T-cell (primary cell): Measurements from ENCODE around the gene DEFB113. TPM values are rescaled to one million over a fixed set of nuclear protein-coding genes. Genes with fewer than 3 reads are reported as not detected.
A peak's percentile ranks its signal among the peaks of the same experiment; 100 is the strongest.

Experiments used
- ATAC-seq, 4 experiments: fragments of 200-7000 bp in 3 of 4; fragments of 150-1000 bp in 1 of 4; cut with Tn5 transposase; replicated peaks in 1 of 4; 1 replicate in 3 of 4; 2 replicates in 1 of 4; pipeline ENCODE4 v1.10.0; 2021; ENCODE audit warnings: moderate library complexity in 3 of 4, mild to moderate bottlenecking in 2 of 4, moderate number of reproducible peaks in 1 of 4
- CTCF ChIA-PET, 2 donors: fragments of 300-600 bp; sonication (Branson Sonifier 250); formaldehyde crosslinking; loops; one replicate each; lab custom pipeline; 2022; ENCODE audit warnings: antibody characterized with exemption in 2 of 2; lab: Charles Lee
- POLR2A ChIA-PET, 2 donors: fragments of 300-600 bp; sonication (Branson Sonifier 250); formaldehyde crosslinking; loops; one replicate each; lab custom pipeline; 2022; ENCODE audit warnings: antibody characterized with exemption in 2 of 2; lab: Charles Lee
- DNase-seq, 35 experiments: peaks; one replicate each; pipeline versions ENCODE4 v3.0.0 to v3.0.0-alpha.2; 2013 to 2023
- H3K27ac ChIP-seq: one replicate; pipeline ENCODE4 v1.5.1; 2013; ENCODE audit warnings: low read length
- H3K27me3 ChIP-seq, 2 experiments: replicated peaks in 1 of 2; 1 replicate in 1 of 2; 2 replicates in 1 of 2; pipeline versions ENCODE4 v1.6.1 to v1.7.0; 2013; ENCODE audit warnings: low read length in 1 of 2, mixed read lengths in 1 of 2; ENCODE audit not compliant: control insufficient read depth in 2 of 2, insufficient read depth in 2 of 2; ENCODE audit errors: extremely low read depth in 1 of 2
- H3K36me3 ChIP-seq, 2 donors: 1 replicate in 1 of 2; 2 replicates in 1 of 2; pipeline versions ENCODE4 v1.6.1 to v1.7.0; 2013; ENCODE audit warnings: low read length in 1 of 2; ENCODE audit not compliant: control insufficient read depth in 2 of 2, insufficient read depth in 1 of 2; ENCODE audit errors: extremely low read depth in 1 of 2
- H3K4me1 ChIP-seq, 2 experiments: 1 replicate in 1 of 2; 2 replicates in 1 of 2; pipeline versions ENCODE4 v1.6.1 to v1.7.0; 2013; ENCODE audit warnings: low read length in 2 of 2, mixed read lengths in 1 of 2; ENCODE audit not compliant: insufficient read depth in 2 of 2, control insufficient read depth in 1 of 2; ENCODE audit errors: extremely low read depth in 1 of 2
- H3K4me3 ChIP-seq, 2 donors: 1 replicate in 1 of 2; 2 replicates in 1 of 2; pipeline versions ENCODE4 v1.5.1 to v1.7.0; 2013; ENCODE audit warnings: mild to moderate bottlenecking in 2 of 2, low read length in 1 of 2, moderate library complexity in 1 of 2; ENCODE audit not compliant: control insufficient read depth in 1 of 2; ENCODE audit errors: extremely low read depth in 1 of 2
- H3K9me3 ChIP-seq: 2 replicates; pipeline ENCODE4 v1.7.0; 2013
- H3K27ac Mint-ChIP-seq, 2 donors: one replicate each; pipeline ENCODE4 v1.8.0; 2020 to 2021; ENCODE audit warnings: mild to moderate bottlenecking in 2 of 2, mixed read lengths in 2 of 2
- H3K27me3 Mint-ChIP-seq, 2 donors: one replicate each; pipeline ENCODE4 v1.8.0; 2021 to 2022; ENCODE audit warnings: mixed read lengths in 2 of 2
- H3K36me3 Mint-ChIP-seq: one replicate; pipeline ENCODE4 v1.8.0; 2021; ENCODE audit warnings: mixed read lengths
- H3K4me1 Mint-ChIP-seq, 3 donors: one replicate each; pipeline ENCODE4 v1.8.0; 2020 to 2022; ENCODE audit warnings: mixed read lengths in 3 of 3, mild to moderate bottlenecking in 1 of 3
- H3K4me3 Mint-ChIP-seq, 3 donors: one replicate each; pipeline ENCODE4 v1.8.0; 2020 to 2022; ENCODE audit warnings: mild to moderate bottlenecking in 3 of 3, mixed read lengths in 3 of 3, moderate library complexity in 3 of 3
- H3K9me3 Mint-ChIP-seq, 3 donors: one replicate each; pipeline ENCODE4 v1.8.0; 2020 to 2022; ENCODE audit warnings: mixed read lengths in 3 of 3
- WGBS: methylation state at CpG from one replicate; pipeline ENCODE4 v1.1.5; 2013; ENCODE audit warnings: missing lambda C conversion rate; ENCODE audit not compliant: insufficient coverage; 5-methylcytosine and 5-hydroxymethylcytosine counted together
- total RNA-seq, 35 experiments: library from RNA in 6 of 35; stranded (reverse) in 6 of 35; fragments of 120-200 nt in 1 of 35; gene quantifications; one replicate each; pipeline versions ENCODE4 v1.2.1 to v1.2.4 and lab custom pipeline; 2013 to 2026

The DEFB113 gene
- total RNA-seq, 5 donors from 2014 or later (not counting 1 experiment from before 2014, with no cell fraction given): not detected

- 88% methylated on average over 1 of the region's 2 CpGs for WGBS
- Mint-ChIP-seq H3K27ac (no peak overlapping the region), H3K9me3 (peaks cover 0 to 8% (median 6%) of the 10 kb centered on the region in 3 donors), H3K4me1 (peaks cover 0 to 5% (median 4%) of the 10 kb centered on the region in 3 donors), H3K27me3 (no peaks in the 10 kb centered on the region), H3K4me3 (no peak overlapping the region), H3K36me3 (no peaks in the 10 kb centered on the region)
- DNase-seq (no peak), ATAC-seq (no peak)
- Histone ChIP-seq H3K9me3 (no peaks in the 10 kb centered on the region), H3K27ac (no peak overlapping the region), H3K36me3 (no peaks in the 10 kb centered on the region), H3K4me1 (no peaks in the 10 kb centered on the region), H3K4me3 (no peak overlapping the region), H3K27me3 (no peaks in the 10 kb centered on the region)
- ChIA-PET CTCF (no interaction called here), POLR2A (no interaction called here)
Measured at GRCh38 chr6:49982046-49982445, 12.6 kb upstream of the DEFB113 start.

GRCh38 chr6:49980898-49981297 is 11.5 kb upstream of the DEFB113 start:
- ChIA-PET POLR2A (no interaction called here), CTCF (no interaction called here)
- DNase-seq: no peak
- no peak overlapping the region for H3K27ac Mint-ChIP-seq
- Histone ChIP-seq H3K36me3 (no peaks in the 10 kb centered on the region), H3K27me3 (no peaks in the 10 kb centered on the region), H3K4me1 (no peaks in the 10 kb centered on the region), H3K27ac (no peak overlapping the region), H3K4me3 (no peak overlapping the region), H3K9me3 (no peaks in the 10 kb centered on the region)
- WGBS: no CpG with 5 or more reads among the region's 1 CpG
- H3K27me3 Mint-ChIP-seq: no peaks in the 10 kb centered on the region
- no peak for ATAC-seq
- peaks cover 0 to 11% (median 6%) of the 10 kb centered on the region in 3 donors for H3K9me3 Mint-ChIP-seq
- no peaks in the 10 kb centered on the region for H3K36me3 Mint-ChIP-seq
- no peak overlapping the region for H3K4me3 Mint-ChIP-seq
- H3K4me1 Mint-ChIP-seq: peaks cover 0 to 5% (median 4%) of the 10 kb centered on the region in 3 donors

- no peak overlapping the region for H3K27ac Mint-ChIP-seq
- ATAC-seq: no peak
- H3K27me3 Mint-ChIP-seq: no peaks in the 10 kb centered on the region
- H3K36me3 Mint-ChIP-seq: no peaks in the 10 kb centered on the region
- H3K4me3 ChIP-seq: no peak overlapping the region
- DNase-seq: no peak
- H3K9me3 ChIP-seq: no peaks in the 10 kb centered on the region
- peaks cover 0 to 12% (median 6%) of the 10 kb centered on the region in 3 donors for H3K9me3 Mint-ChIP-seq
- no peaks in the 10 kb centered on the region for H3K27me3 ChIP-seq
- no peak overlapping the region for H3K27ac ChIP-seq
- POLR2A ChIA-PET: no interaction called here
- no peaks in the 10 kb centered on the region for H3K36me3 ChIP-seq
- WGBS: 41% methylated on average over 4 of the region's 4 CpGs
- CTCF ChIA-PET: no interaction called here
- H3K4me3 Mint-ChIP-seq: no peak overlapping the region
- peaks cover 0 to 5% (median 4%) of the 10 kb centered on the region in 3 donors for H3K4me1 Mint-ChIP-seq
- no peaks in the 10 kb centered on the region for H3K4me1 ChIP-seq
Measured at GRCh38 chr6:49979584-49979983, 10.2 kb upstream of the DEFB113 start.

GRCh38 chr6:49978332-49979226 is 9.2 kb upstream of the DEFB113 start:
- Histone ChIP-seq H3K4me3 (no peak overlapping the region), H3K27me3 (no peaks in the 10 kb centered on the region), H3K9me3 (no peaks in the 10 kb centered on the region), H3K27ac (no peak overlapping the region), H3K4me1 (no peaks in the 10 kb centered on the region), H3K36me3 (no peaks in the 10 kb centered on the region)
- DNase-seq: no peak
- Mint-ChIP-seq H3K36me3 (no peaks in the 10 kb centered on the region), H3K4me3 (peak overlapping the region in 2 of 3 donors; percentile 29 to 46), H3K4me1 (peaks cover 0 to 5% (median 4%) of the 10 kb centered on the region in 3 donors), H3K27me3 (no peaks in the 10 kb centered on the region), H3K9me3 (peaks cover 2 to 12% (median 6%) of the 10 kb centered on the region in 3 donors), H3K27ac (peak overlapping the region in 1 of 2 donors; percentile 46)
- 0% methylated on average over 1 of the region's 3 CpGs for WGBS
- ChIA-PET CTCF (no interaction called here), POLR2A (no interaction called here)
- no peak for ATAC-seq

GRCh38 chr6:49966823-49967222 is 2.6 kb downstream of the DEFB113 start:
- Mint-ChIP-seq H3K4me1 (no peaks in the 10 kb centered on the region), H3K36me3 (no peaks in the 10 kb centered on the region), H3K27me3 (no peaks in the 10 kb centered on the region), H3K27ac (no peak overlapping the region), H3K9me3 (peaks cover 0 to 7% (median 2%) of the 10 kb centered on the region in 3 donors), H3K4me3 (no peak overlapping the region)
- no peak overlapping the region for H3K4me3 ChIP-seq
- H3K4me1 ChIP-seq: no peaks in the 10 kb centered on the region
- DNase-seq: no peak
- no peaks in the 10 kb centered on the region for H3K27me3 ChIP-seq
- no CpG with 5 or more reads among the region's 2 CpGs for WGBS
- ChIA-PET POLR2A (no interaction called here), CTCF (no interaction called here)
- no peak overlapping the region for H3K27ac ChIP-seq
- no peak for ATAC-seq
- no peaks in the 10 kb centered on the region for H3K36me3 ChIP-seq
- H3K9me3 ChIP-seq: no peaks in the 10 kb centered on the region

- no peak for ATAC-seq
Measured at GRCh38 chr6:49966334-49966733, 3.1 kb downstream of the DEFB113 start.

More at GRCh38 chr6:49966334-49966733, 3.1 kb downstream of the DEFB113 start:
- no peaks in the 10 kb centered on the region for H3K4me1 ChIP-seq
- ChIA-PET POLR2A (no interaction called here), CTCF (no interaction called here)
- DNase-seq: no peak
- Mint-ChIP-seq H3K27me3 (no peaks in the 10 kb centered on the region), H3K9me3 (peaks cover 0 to 2% (median under 1%) of the 10 kb centered on the region in 3 donors), H3K4me1 (no peaks in the 10 kb centered on the region), H3K36me3 (no peaks in the 10 kb centered on the region), H3K27ac (no peak overlapping the region), H3K4me3 (no peak overlapping the region)
- no peaks in the 10 kb centered on the region for H3K36me3 ChIP-seq
- no peaks in the 10 kb centered on the region for H3K27me3 ChIP-seq
- H3K4me3 ChIP-seq: no peak overlapping the region
- H3K27ac ChIP-seq: no peak overlapping the region
- H3K9me3 ChIP-seq: no peaks in the 10 kb centered on the region
- no CpG with 5 or more reads among the region's 2 CpGs for WGBS
